Testis (tissue), 3 donors: ENCODE data around the gene MPRIP. TPM values are rescaled to one million over a fixed set of nuclear protein-coding genes. Genes with fewer than 3 reads are reported as not detected.

ENCODE experiments used
- DNase-seq: peaks from one replicate; pipeline ENCODE4 v3.0.0-alpha.2; 2019
- H3K27ac ChIP-seq, 2 donors: fragments of 200-600 bp; sonication (generic); one replicate each; pipeline ENCODE4 v1.5.1; 2019
- H3K27me3 ChIP-seq: fragments of 200-600 bp; sonication (generic); one replicate; pipeline ENCODE4 v1.5.1; 2019
- H3K36me3 ChIP-seq: fragments of 200-600 bp; sonication (generic); one replicate; pipeline ENCODE4 v1.5.1; 2017; ENCODE audit warnings: low read depth; ENCODE audit errors: missing control alignments
- H3K4me1 ChIP-seq: fragments of 200-600 bp; sonication (generic); one replicate; pipeline ENCODE4 v1.5.1; 2019
- H3K4me3 ChIP-seq, 2 donors: fragments of 200-600 bp; sonication (generic); one replicate each; pipeline ENCODE4 v1.5.1; 2017 to 2019
- H3K9me3 ChIP-seq: fragments of 200-600 bp; sonication (generic); one replicate; pipeline ENCODE4 v1.5.1; 2017
- CTCF ChIP-seq, 3 experiments: fragments of 450-650 bp in 2 of 3; fragments of 200-600 bp in 1 of 3; sonication (generic) in 1 of 3; IDR thresholded peaks; one replicate each; pipeline ENCODE4 v1.5.1; 2016 to 2019; ENCODE audit warnings: antibody characterized with exemption in 3 of 3, mild to moderate bottlenecking in 2 of 3, moderate library complexity in 1 of 3
- POLR2A ChIP-seq: fragments of 450-650 bp; IDR thresholded peaks from one replicate; pipeline ENCODE4 v1.6.1; 2017; ENCODE audit warnings: antibody characterized with exemption, mild to moderate bottlenecking, moderate library complexity
- WGBS, 2 donors: methylation state at CpG; one replicate each; pipeline ENCODE4 v1.1.5; 2018; 5-methylcytosine and 5-hydroxymethylcytosine counted together
- intact Hi-C: fragments of 100-400 bp; cut with DNase I; formaldehyde crosslinking; loops from one replicate; pipeline ENCODE4 v1.15.1; 2023; ENCODE audit warnings: low total_unique reads
- polyA plus RNA-seq: library from polyadenylated mRNA; stranded (reverse); fragments of 350-450 nt; fragmentation: Illumina TruSeq; extraction: RNeasy Lipid Tissue Mini Kit (QIAGEN cat#74804); gene quantifications from one replicate; pipeline ENCODE4 v1.2.3, GENCODE V29; 2014; ENCODE audit warnings: low read depth, low replicate concordance; ENCODE audit not compliant: insufficient read depth
- total RNA-seq, 2 donors: library from RNA; depleted of rRNA; stranded (reverse); fragments of >200 nt; gene quantifications; one replicate each; pipeline ENCODE4 v1.2.3, GENCODE V29; 2016

MPRIP gene
- total and polyA plus RNA-seq, 3 donors from 2014 or later: 191 to 337 (median 304) TPM

- 91% methylated on average over 11 of the region's 11 CpGs for WGBS, 2 donors
- H3K27ac ChIP-seq: no peak overlapping the region
- H3K4me1 ChIP-seq: peaks cover 39% of the 10 kb centered on the region
- H3K9me3 ChIP-seq: no peaks in the 10 kb centered on the region
- TF ChIP-seq CTCF (IDR thresholded peaks at IDR 0.05) (no peak), POLR2A (no peak)
- intact Hi-C loops: no loop called here
- no peak for DNase-seq
- no peaks in the 10 kb centered on the region for H3K27me3 ChIP-seq
- no peaks in the 10 kb centered on the region for H3K36me3 ChIP-seq
- H3K4me3 ChIP-seq: no peak overlapping the region
These were observed 49.0 kb downstream of the MPRIP start for GRCh38 chr17:17091276-17091675.

GRCh38 chr17:17091856-17092756 lies 49.8 kb downstream of the MPRIP start:
- peaks cover 48% of the 10 kb centered on the region for H3K4me1 ChIP-seq
- DNase-seq: no peak
- no peaks in the 10 kb centered on the region for H3K27me3 ChIP-seq
- H3K9me3 ChIP-seq: no peaks in the 10 kb centered on the region
- TF ChIP-seq CTCF (IDR thresholded peaks at IDR 0.05) (no peak), POLR2A (no peak)
- intact Hi-C loops: no loop called here
- H3K4me3 ChIP-seq: no peak overlapping the region
- WGBS, 2 donors: 79 to 80% methylated on average over 11 to 14 of the region's 14 CpGs
- no peak overlapping the region for H3K27ac ChIP-seq
- no peaks in the 10 kb centered on the region for H3K36me3 ChIP-seq

- Histone ChIP-seq H3K4me3 (no peak overlapping the region), H3K4me1 (peaks cover 55% of the 10 kb centered on the region), H3K9me3 (no peaks in the 10 kb centered on the region), H3K36me3 (no peaks in the 10 kb centered on the region), H3K27ac (peak overlapping the region in 1 of 2 donors; percentile 13), H3K27me3 (no peaks in the 10 kb centered on the region)
- 53 to 58% methylated on average over 5 of the region's 5 CpGs for WGBS, 2 donors
- no peak for DNase-seq
- intact Hi-C loops: no loop called here
- TF ChIP-seq POLR2A (no peak), CTCF (IDR thresholded peaks at IDR 0.05) (no peak)
These were observed 51.5 kb downstream of the MPRIP start for GRCh38 chr17:17093764-17094163.

GRCh38 chr17:17096438-17097178 lies 54.4 kb downstream of the MPRIP start:
- Histone ChIP-seq H3K4me1 (peaks cover 59% of the 10 kb centered on the region), H3K27ac (peak overlapping the region; percentile 45 to 67), H3K36me3 (no peaks in the 10 kb centered on the region), H3K27me3 (no peaks in the 10 kb centered on the region), H3K4me3 (no peak overlapping the region), H3K9me3 (no peaks in the 10 kb centered on the region)
- intact Hi-C loops: no loop called here
- TF ChIP-seq POLR2A (no peak), CTCF (IDR thresholded peaks at IDR 0.05) (no peak)
- peak; percentile 64 for DNase-seq
- WGBS, 2 donors: 33 to 35% methylated on average over 7 of the region's 7 CpGs
